ENCODE measurements around the gene TRO. TPM values are rescaled to one million over a fixed set of nuclear protein-coding genes. Genes with fewer than 3 reads are reported as not detected.

Gene TRO
- total RNA-seq, 2 donors from 2014 or later: 9.7 to 24.3 TPM

DNA sequence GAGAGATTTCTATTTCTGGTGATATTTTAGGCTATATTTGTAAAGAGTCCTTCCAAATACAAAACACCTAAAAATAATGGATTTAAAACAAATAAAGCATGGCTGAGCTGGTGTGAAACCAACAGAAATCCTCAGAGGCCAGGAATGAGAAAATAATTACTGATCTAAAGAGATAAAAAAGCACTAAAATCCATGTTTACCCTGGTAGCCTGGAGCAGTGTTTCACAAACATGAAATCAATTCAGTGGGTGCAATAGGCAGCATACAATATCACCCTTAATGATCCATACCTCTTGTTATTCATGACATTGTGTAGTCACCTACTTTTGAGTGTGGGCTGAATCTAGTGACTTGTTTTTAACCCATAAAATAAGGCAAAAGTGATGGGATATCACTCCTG lies 58.8 kb downstream of the TRO start:
- no peak overlapping the region for H3K4me3 ChIP-seq
- no peaks in the 10 kb centered on the region for H3K4me1 ChIP-seq (replicated peaks)
- DNase-seq (ENCODE audit: low spot score): no peak
- TF ChIP-seq POLR2A (IDR thresholded peaks at IDR 0.05): no peak
- TF ChIP-seq, protein P1, sequence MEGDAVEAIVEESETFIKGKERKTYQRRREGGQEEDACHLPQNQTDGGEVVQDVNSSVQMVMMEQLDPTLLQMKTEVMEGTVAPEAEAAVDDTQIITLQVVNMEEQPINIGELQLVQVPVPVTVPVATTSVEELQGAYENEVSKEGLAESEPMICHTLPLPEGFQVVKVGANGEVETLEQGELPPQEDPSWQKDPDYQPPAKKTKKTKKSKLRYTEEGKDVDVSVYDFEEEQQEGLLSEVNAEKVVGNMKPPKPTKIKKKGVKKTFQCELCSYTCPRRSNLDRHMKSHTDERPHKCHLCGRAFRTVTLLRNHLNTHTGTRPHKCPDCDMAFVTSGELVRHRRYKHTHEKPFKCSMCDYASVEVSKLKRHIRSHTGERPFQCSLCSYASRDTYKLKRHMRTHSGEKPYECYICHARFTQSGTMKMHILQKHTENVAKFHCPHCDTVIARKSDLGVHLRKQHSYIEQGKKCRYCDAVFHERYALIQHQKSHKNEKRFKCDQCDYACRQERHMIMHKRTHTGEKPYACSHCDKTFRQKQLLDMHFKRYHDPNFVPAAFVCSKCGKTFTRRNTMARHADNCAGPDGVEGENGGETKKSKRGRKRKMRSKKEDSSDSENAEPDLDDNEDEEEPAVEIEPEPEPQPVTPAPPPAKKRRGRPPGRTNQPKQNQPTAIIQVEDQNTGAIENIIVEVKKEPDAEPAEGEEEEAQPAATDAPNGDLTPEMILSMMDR (IDR thresholded peaks at IDR 0.05): no peak
- H3K9me3 ChIP-seq: no peaks in the 10 kb centered on the region
- intact Hi-C loops (cut with DNase I): no loop called here
- no peaks in the 10 kb centered on the region for H3K27me3 ChIP-seq (replicated peaks; ENCODE audit: insufficient read depth)
- no peaks in the 10 kb centered on the region for H3K36me3 ChIP-seq
- H3K27ac ChIP-seq: no peak overlapping the region

DNA sequence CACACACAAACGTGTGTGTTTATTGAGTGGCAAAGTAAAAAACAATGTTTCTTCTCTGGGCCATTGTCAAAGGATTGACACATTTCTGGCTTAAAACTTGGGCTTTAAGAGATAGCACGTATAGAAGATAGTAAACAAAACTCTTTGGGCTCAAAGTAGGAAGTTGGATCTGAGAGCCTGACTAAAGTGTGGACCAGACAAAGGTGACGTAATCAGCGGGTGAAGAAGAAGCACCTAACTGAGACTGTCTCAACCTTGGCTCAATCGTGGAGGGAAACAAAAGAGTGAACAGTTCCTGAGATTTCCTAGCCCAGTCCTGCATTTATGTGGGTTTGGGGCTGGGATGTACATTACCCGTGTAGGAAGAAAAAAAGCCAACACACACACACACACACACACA lies 59.7 kb downstream of the TRO start:
- no peak overlapping the region for H3K4me3 ChIP-seq
- no peaks in the 10 kb centered on the region for H3K27me3 ChIP-seq (replicated peaks; ENCODE audit: insufficient read depth)
- 75% methylated on average over 6 of the region's 6 CpGs for WGBS
- H3K4me1 ChIP-seq (replicated peaks): no peaks in the 10 kb centered on the region
- H3K9me3 ChIP-seq: no peaks in the 10 kb centered on the region
- TF ChIP-seq, protein P1 (IDR thresholded peaks at IDR 0.05): no peak
- no peak for TF ChIP-seq POLR2A (IDR thresholded peaks at IDR 0.05)
- TF ChIP-seq POLR2AphosphoS5 (IDR thresholded peaks at IDR 0.05): no peak
- intact Hi-C loops (cut with DNase I): no loop called here
- no peak overlapping the region for H3K27ac ChIP-seq
- no peak for DNase-seq (ENCODE audit: low spot score)
- H3K36me3 ChIP-seq: no peaks in the 10 kb centered on the region

Small RNA genes within 50 kb of the gene (small RNA-seq; reads per million reads assigned to genes)
- gene RF00614: 0 reads per million in 2 donors

Other genes starting within 250 kb of the TRO start
- gene ITIH6, start 122.6 kb upstream of the TRO start, total RNA-seq: 1 to 10 TPM; 1.0 to 3.7 TPM
- 100 to 1,000 TPM; 304 to 371 TPM for gene MAGED2, start 113.1 kb upstream of the TRO start, total RNA-seq
- gene PFKFB1, start 73.4 kb downstream of the TRO start, total RNA-seq: 1 to 10 TPM in 1 of 2 donors, under 1 TPM in 1; 0.23 to 1.0 TPM
- gene APEX2, start 79.5 kb downstream of the TRO start, total RNA-seq: 10 to 100 TPM; 17.4 to 18.3 TPM
- gene ALAS2, start 110.2 kb downstream of the TRO start, total RNA-seq: not detected
- 10 to 100 TPM in 1 of 2 donors, not detected in 1; 17.3 TPM for gene PAGE2B, start 154.2 kb downstream of the TRO start, total RNA-seq
- gene PAGE2, start 168.2 kb downstream of the TRO start, total RNA-seq: 10 to 100 TPM in 1 of 2 donors, not detected in 1; 12.8 TPM

All from prostate gland (tissue), 2 donors.